Coronary artery (tissue), 2 donors: ENCODE measurements around the gene KIF21B.

Source experiments
- DNase-seq: peaks from one replicate; pipeline ENCODE4 v3.0.0-alpha.2; 2017; ENCODE audit warnings: low spot score
- H3K27ac ChIP-seq, 2 donors: fragments of 200-600 bp; sonication (generic); one replicate each; pipeline ENCODE4 v1.5.1; 2016 to 2019
- H3K4me3 ChIP-seq: fragments of 200-600 bp; sonication (generic); 2 replicates; pipeline ENCODE4 v1.5.1; 2016; ENCODE audit warnings: mild to moderate bottlenecking, moderate library complexity
- TF ChIP-seq, protein P1 (sequence below): fragments of 200-600 bp; sonication (generic); IDR thresholded peaks from one replicate; pipeline ENCODE4 v1.5.1; 2019; ENCODE audit warnings: antibody characterized with exemption

The KIF21B gene

GRCh38 chr1:201059401-201059800 lies 35.9 kb upstream of the KIF21B start:
- DNase-seq: no peak
- Histone ChIP-seq H3K27ac (no peak overlapping the region), H3K4me3 (no peak overlapping the region)
- TF ChIP-seq, protein P1, sequence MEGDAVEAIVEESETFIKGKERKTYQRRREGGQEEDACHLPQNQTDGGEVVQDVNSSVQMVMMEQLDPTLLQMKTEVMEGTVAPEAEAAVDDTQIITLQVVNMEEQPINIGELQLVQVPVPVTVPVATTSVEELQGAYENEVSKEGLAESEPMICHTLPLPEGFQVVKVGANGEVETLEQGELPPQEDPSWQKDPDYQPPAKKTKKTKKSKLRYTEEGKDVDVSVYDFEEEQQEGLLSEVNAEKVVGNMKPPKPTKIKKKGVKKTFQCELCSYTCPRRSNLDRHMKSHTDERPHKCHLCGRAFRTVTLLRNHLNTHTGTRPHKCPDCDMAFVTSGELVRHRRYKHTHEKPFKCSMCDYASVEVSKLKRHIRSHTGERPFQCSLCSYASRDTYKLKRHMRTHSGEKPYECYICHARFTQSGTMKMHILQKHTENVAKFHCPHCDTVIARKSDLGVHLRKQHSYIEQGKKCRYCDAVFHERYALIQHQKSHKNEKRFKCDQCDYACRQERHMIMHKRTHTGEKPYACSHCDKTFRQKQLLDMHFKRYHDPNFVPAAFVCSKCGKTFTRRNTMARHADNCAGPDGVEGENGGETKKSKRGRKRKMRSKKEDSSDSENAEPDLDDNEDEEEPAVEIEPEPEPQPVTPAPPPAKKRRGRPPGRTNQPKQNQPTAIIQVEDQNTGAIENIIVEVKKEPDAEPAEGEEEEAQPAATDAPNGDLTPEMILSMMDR: no peak

- H3K4me3 ChIP-seq: no peak overlapping the region
- DNase-seq: no peak
- TF ChIP-seq, protein P1: no peak
Measured at GRCh38 chr1:201054091-201054543, 30.6 kb upstream of the KIF21B start.

DNA sequence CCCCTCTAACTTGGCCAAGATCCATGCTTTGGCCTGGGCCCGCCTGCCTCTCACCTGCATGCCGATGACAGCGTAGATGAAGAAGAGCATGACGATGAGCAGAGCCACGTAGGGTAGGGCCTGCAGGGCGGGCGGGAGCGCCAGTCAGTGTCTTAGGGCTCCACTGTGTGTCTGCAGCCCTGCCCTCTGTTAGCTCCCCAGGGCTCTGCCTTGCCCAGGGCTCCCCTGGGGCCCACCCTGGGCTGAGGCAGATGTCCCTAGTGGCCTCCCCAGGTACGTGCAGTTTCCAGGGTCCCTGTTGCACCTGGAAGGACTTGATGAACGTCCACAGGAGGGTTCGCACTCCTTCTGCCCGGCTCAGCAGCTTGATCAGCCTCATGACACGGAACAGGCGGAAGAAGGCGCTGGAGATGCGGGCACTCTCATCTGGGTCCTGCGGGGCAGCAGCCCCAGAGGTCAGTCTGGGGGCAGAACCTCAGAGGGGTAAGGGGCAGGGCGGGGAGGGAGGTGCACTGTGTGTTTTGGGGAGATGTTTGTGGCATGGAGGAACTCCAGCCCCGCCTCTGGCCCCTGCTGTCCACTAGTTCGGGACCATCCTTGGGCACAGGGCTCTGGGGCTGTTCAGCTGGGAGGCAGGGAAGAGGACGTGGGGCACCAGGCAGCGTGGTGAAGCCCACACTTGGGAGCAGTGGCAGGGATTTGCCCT lies 29.8 kb upstream of the KIF21B start:
- no peak for DNase-seq
- Histone ChIP-seq H3K4me3 (no peak overlapping the region), H3K27ac (no peak overlapping the region)
- TF ChIP-seq, protein P1: no peak

More at GRCh38 chr1:201054091-201054543, 30.6 kb upstream of the KIF21B start:
- no peak overlapping the region for H3K27ac ChIP-seq

GRCh38 chr1:201051399-201051798 lies 27.9 kb upstream of the KIF21B start:
- DNase-seq: no peak
- no peak overlapping the region for H3K4me3 ChIP-seq
- no peak overlapping the region for H3K27ac ChIP-seq
- TF ChIP-seq, protein P1: no peak

DNA sequence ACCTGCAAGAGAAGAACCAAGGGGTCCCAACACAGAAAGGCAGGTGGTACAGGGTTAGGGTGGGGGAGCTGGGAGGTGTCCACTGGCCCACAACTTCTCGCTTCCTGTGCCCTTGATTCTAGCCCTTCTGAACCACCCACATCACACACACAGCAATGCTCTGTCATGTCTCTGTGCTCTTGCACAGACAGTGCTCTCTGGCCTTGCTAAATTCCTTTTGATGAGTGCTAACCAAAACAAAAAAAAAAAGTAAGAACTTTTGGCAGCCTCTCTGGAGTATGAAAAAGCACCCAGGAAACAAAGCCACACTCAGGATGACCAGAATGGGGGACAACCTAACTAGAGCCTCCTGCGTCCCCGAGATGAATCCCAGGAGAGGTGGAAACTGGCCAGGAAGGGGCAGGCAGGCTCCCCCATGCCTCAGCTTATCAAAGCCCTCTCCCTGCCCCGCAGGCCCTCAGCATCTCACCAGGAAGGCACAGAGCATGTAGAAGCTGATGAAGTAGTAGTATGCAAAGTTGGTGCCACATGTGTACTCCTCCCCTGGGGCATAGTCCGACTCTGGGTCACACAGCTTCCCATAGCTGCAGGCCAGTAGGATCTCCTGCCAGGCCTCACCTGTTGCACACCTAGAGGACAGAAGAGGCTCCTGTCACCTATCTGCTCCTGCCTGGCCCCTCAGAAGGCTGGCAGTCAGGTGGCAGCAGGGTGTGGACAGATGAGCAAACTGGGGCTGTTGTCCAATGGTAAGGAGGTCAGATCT lies 27.2 kb upstream of the KIF21B start:
- no peak for DNase-seq
- H3K4me3 ChIP-seq: no peak overlapping the region
- H3K27ac ChIP-seq: no peak overlapping the region
- TF ChIP-seq, protein P1: no peak

GRCh38 chr1:201049248-201049831 lies 25.8 kb upstream of the KIF21B start:
- no peak for DNase-seq
- H3K27ac ChIP-seq: no peak overlapping the region
- H3K4me3 ChIP-seq: no peak overlapping the region
- TF ChIP-seq, protein P1: no peak
